ENCODE data around the gene THSD4.

DNA sequence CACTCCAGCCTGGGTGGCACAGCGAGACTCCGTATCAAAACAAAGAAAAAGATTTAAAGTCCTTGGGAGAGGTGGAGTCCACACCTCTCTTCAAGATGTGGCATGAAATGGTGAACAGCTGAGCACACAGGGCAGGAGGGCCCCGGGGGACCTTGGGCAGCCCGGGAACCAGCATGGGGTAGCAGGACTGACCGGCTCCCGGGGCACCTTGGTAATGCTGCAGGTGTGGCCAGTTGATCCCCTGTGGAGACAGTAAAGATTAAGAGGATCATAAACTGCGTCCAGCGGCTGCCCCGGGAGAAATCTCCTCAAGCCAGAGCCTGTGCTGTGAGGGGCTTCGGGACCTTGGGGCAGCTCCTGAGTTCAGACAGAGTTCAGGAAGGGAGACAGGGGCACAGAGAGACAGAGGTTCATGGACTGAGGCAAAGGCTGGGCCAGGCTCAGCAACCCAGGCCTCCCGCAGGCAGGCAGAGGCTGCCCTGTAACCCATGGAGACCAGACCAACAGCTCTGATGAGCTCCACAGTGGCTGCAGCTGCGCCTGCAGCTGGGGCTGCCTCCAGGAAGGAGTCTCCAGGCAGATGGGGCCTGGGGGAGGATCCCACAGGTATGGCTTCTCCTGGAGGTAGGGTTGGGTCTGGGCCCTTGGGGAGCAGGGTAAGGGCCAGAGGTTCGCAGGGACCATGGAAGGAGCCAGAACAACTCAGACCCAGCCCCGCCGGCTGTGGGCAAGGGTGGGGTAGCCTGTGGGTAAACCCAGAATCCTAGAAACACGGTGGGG, 695.2 kb downstream of the THSD4 start, which contains the start of gene NR2E3:
- no peak for TF ChIP-seq POLR2AphosphoS5 (IDR thresholded peaks at IDR 0.05; ENCODE audit: borderline replicate concordance, low read depth, low read length)
- no peak for TF ChIP-seq EZH2 (IDR thresholded peaks at IDR 0.05)
- no peak for TF ChIP-seq FOXP2 (optimal IDR thresholded peaks at IDR 0.05; ENCODE audit: control extremely low read depth, extremely low read length, insufficient read depth)

Measured in SK-N-MC (cell line).